ENCODE results near the gene LIN37. TPM values are rescaled to one million over a fixed set of nuclear protein-coding genes. Genes with fewer than 3 reads are reported as not detected.

The LIN37 gene
- total and polyA plus RNA-seq, 4 donors = 2.6 to 7.0 (median 6.1) TPM

DNA sequence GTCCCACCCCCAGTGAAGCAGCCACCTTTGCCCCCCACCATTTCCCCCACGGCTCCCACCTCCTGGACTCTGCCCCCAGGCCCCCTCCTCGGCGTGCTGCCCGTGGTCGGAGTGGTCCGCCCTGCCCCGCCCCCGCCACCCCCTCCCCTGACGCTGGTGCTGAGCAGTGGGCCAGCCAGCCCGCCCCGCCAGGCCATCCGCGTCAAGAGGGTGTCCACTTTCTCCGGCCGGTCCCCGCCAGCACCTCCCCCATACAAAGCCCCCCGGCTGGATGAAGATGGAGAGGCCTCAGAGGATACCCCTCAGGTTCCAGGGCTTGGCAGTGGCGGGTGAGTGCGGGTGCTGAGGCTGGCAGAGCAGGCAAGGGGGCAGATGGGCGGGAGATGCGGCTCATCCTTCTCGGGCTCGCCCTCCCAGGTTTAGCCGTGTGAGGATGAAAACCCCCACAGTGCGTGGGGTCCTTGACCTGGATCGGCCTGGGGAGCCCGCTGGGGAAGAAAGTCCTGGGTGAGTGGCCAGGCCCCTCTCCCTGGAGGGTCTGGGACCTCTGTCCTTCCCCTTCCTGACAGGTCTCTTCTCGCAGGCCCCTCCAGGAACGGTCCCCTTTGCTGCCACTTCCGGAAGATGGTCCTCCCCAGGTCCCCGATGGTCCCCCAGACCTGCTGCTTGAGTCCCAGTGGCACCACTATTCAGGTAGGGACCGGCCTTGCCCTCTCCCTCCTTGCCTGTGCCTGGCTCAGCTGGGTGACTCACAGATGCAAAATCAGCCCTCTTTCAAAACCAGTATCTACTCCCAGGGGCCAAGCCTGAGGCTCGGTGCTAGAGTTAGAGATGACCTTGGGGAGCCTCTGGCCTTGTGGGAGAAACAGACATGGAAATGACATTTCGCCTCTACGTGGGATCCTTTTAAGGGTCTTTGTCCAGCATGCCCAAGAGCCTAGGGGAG, 14.9 kb upstream of the LIN37 start:
- Histone ChIP-seq H3K27me3 (ENCODE audit: control insufficient read depth in 4 of 4, insufficient read depth in 4 of 4, low read length in 3 of 4) (no peaks in the 10 kb centered on the region), H3K4me1 (ENCODE audit: control insufficient read depth in 4 of 4, insufficient read depth in 4 of 4, low read length in 3 of 4) (peaks cover 0 to 2% (median 0%) of the 10 kb centered on the region in 4 donors), H3K4me3 (ENCODE audit: low read depth in 1 of 3, low read length in 3 of 3) (no peak overlapping the region), H3K9ac (ENCODE audit: low read depth in 1 of 2, low read length in 2 of 2) (no peak overlapping the region), H3K27ac (ENCODE audit: low read depth in 1 of 2, low read length in 2 of 2) (no peak overlapping the region), H3K36me3 (ENCODE audit: control insufficient read depth in 4 of 4, insufficient read depth in 3 of 4, low read depth in 1 of 4, low read length in 3 of 4) (peaks cover 37 to 91% (median 47%) of the 10 kb centered on the region in 4 donors), H3K9me3 (ENCODE audit: control insufficient read depth in 4 of 4, low read length in 3 of 4) (no peaks in the 10 kb centered on the region)
- 94% methylated on average over 35 of the region's 35 CpGs for WGBS
- no peak for DNase-seq (ENCODE audit: low spot score)
- TF ChIP-seq JUND (IDR thresholded peaks at IDR 0.05) (no peak), FOXA2 (IDR thresholded peaks at IDR 0.05) (no peak), ZBTB33 (IDR thresholded peaks at IDR 0.05) (no peak), FOXA1 (IDR thresholded peaks at IDR 0.05) (no peak), REST (IDR thresholded peaks at IDR 0.05) (no peak), EGR1 (IDR thresholded peaks at IDR 0.05; ENCODE audit: low read depth in 2 of 2) (no peak), HNF4G (IDR thresholded peaks at IDR 0.05) (no peak), TAF1 (conservative IDR thresholded peaks at IDR 0.05) (no peak), GABPA (IDR thresholded peaks at IDR 0.05 in 1 of 2, conservative IDR thresholded peaks at IDR 0.05 in 1 of 2) (no peak), RAD21 (IDR thresholded peaks at IDR 0.05) (no peak), NR2F2 (IDR thresholded peaks at IDR 0.05) (no peak), RXRA (IDR thresholded peaks at IDR 0.05) (no peak), HNF4A (conservative IDR thresholded peaks at IDR 0.05) (no peak), YY1 (IDR thresholded peaks at IDR 0.05) (no peak), ATF3 (IDR thresholded peaks at IDR 0.05) (no peak), SP1 (IDR thresholded peaks at IDR 0.05) (no peak)
- TF ChIP-seq, protein P1, sequence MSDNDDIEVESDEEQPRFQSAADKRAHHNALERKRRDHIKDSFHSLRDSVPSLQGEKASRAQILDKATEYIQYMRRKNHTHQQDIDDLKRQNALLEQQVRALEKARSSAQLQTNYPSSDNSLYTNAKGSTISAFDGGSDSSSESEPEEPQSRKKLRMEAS (IDR thresholded peaks at IDR 0.05) = no peak
- TF ChIP-seq, protein P2, sequence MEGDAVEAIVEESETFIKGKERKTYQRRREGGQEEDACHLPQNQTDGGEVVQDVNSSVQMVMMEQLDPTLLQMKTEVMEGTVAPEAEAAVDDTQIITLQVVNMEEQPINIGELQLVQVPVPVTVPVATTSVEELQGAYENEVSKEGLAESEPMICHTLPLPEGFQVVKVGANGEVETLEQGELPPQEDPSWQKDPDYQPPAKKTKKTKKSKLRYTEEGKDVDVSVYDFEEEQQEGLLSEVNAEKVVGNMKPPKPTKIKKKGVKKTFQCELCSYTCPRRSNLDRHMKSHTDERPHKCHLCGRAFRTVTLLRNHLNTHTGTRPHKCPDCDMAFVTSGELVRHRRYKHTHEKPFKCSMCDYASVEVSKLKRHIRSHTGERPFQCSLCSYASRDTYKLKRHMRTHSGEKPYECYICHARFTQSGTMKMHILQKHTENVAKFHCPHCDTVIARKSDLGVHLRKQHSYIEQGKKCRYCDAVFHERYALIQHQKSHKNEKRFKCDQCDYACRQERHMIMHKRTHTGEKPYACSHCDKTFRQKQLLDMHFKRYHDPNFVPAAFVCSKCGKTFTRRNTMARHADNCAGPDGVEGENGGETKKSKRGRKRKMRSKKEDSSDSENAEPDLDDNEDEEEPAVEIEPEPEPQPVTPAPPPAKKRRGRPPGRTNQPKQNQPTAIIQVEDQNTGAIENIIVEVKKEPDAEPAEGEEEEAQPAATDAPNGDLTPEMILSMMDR (IDR thresholded peaks at IDR 0.05; ENCODE audit: low read depth, low read length, missing input control) = no peak

Measured in liver (tissue), 9 donors.